ENCODE measurements around the gene RAB11FIP3. TPM values are rescaled to one million over a fixed set of nuclear protein-coding genes. Genes with fewer than 3 reads are reported as not detected.
"Not testable (repeated sequence)": the region's sequence is repeated elsewhere in the genome, so short reads cannot be mapped to it uniquely, and the experiment has no call there.

Gene RAB11FIP3
- total RNA-seq, 1 donor from 2014 or later = 5.2 TPM

GRCh38 chr16:380762-381011 is 44.8 kb upstream of the RAB11FIP3 start:
- Histone ChIP-seq H3K9me3 (ENCODE audit: control insufficient read depth in 3 of 3, low read length in 3 of 3) (no peaks in the 10 kb centered on the region), H3K27ac (ENCODE audit: low read depth, low read length) (no peak overlapping the region), H3K36me3 (ENCODE audit: control insufficient read depth in 3 of 3, insufficient read depth in 3 of 3, low read length in 3 of 3) (peaks cover 4 to 6% (median 6%) of the 10 kb centered on the region in 3 donors), H3K27me3 (ENCODE audit: control insufficient read depth in 3 of 3, insufficient read depth in 3 of 3, low read length in 3 of 3) (no peaks in the 10 kb centered on the region), H3K4me3 (ENCODE audit: low read length in 3 of 3) (peak overlapping the region; percentile 60 to 70 (median 68)), H3K4me1 (ENCODE audit: control insufficient read depth in 3 of 3, insufficient read depth in 3 of 3, low read length in 3 of 3) (peaks cover 20 to 33% (median 23%) of the 10 kb centered on the region in 3 donors), H3K9ac (ENCODE audit: low read depth in 1 of 3, low read length in 3 of 3) (peak overlapping the region; percentile 57 to 83 (median 74))

GRCh38 chr16:381012-381788 is 44.2 kb upstream of the RAB11FIP3 start:
- Histone ChIP-seq H3K36me3 (ENCODE audit: control insufficient read depth in 3 of 3, insufficient read depth in 3 of 3, low read length in 3 of 3) (peaks cover under 1 to 3% (median under 1%) of the 10 kb centered on the region in 3 donors), H3K4me1 (ENCODE audit: control insufficient read depth in 3 of 3, insufficient read depth in 3 of 3, low read length in 3 of 3) (peaks cover 23 to 36% (median 23%) of the 10 kb centered on the region in 3 donors), H3K4me3 (ENCODE audit: low read length in 3 of 3) (peak overlapping the region; percentile 60 to 70 (median 68)), H3K9ac (ENCODE audit: low read depth in 1 of 3, low read length in 3 of 3) (peak overlapping the region; percentile 57 to 83 (median 74)), H3K27ac (ENCODE audit: low read depth, low read length) (no peak overlapping the region), H3K9me3 (ENCODE audit: control insufficient read depth in 3 of 3, low read length in 3 of 3) (no peaks in the 10 kb centered on the region), H3K27me3 (ENCODE audit: control insufficient read depth in 3 of 3, insufficient read depth in 3 of 3, low read length in 3 of 3) (no peaks in the 10 kb centered on the region)

- no peaks in the 10 kb centered on the region for H3K9me3 ChIP-seq (ENCODE audit: control insufficient read depth in 3 of 3, low read length in 3 of 3)
- H3K4me1 ChIP-seq (ENCODE audit: control insufficient read depth in 3 of 3, insufficient read depth in 3 of 3, low read length in 3 of 3) = peaks cover 26 to 42% (median 30%) of the 10 kb centered on the region in 3 donors
- H3K4me3 ChIP-seq (ENCODE audit: low read length in 3 of 3) = peak within 1 kb of the TSS; percentile 82 to 91 (median 84)
- peak within 1 kb of the TSS; percentile 74 to 92 (median 89) for H3K9ac ChIP-seq (ENCODE audit: low read depth in 1 of 3, low read length in 3 of 3)
- H3K27ac ChIP-seq (ENCODE audit: low read depth, low read length) = peak within 1 kb of the TSS; percentile 58
- H3K36me3 ChIP-seq (ENCODE audit: control insufficient read depth in 3 of 3, insufficient read depth in 3 of 3, low read length in 3 of 3) = no peaks in the 10 kb centered on the region
- H3K27me3 ChIP-seq (ENCODE audit: control insufficient read depth in 3 of 3, insufficient read depth in 3 of 3, low read length in 3 of 3) = no peaks in the 10 kb centered on the region
These were observed 43.4 kb upstream of the RAB11FIP3 start, which contains the start of gene PGAP6 for GRCh38 chr16:381789-382717. Gene PGAP6 (minus strand): TSS chr16:381978. CDS start chr16:381821, 157 bp downstream.

GRCh38 chr16:383326-384051 is 42.0 kb upstream of the RAB11FIP3 start:
- Histone ChIP-seq H3K27me3 (ENCODE audit: control insufficient read depth in 3 of 3, insufficient read depth in 3 of 3, low read length in 3 of 3) (no peaks in the 10 kb centered on the region), H3K4me1 (ENCODE audit: control insufficient read depth in 3 of 3, insufficient read depth in 3 of 3, low read length in 3 of 3) (peaks cover 27 to 50% (median 39%) of the 10 kb centered on the region in 3 donors), H3K27ac (ENCODE audit: low read depth, low read length) (no peak overlapping the region), H3K36me3 (ENCODE audit: control insufficient read depth in 3 of 3, insufficient read depth in 3 of 3, low read length in 3 of 3) (no peaks in the 10 kb centered on the region), H3K9me3 (ENCODE audit: control insufficient read depth in 3 of 3, low read length in 3 of 3) (no peaks in the 10 kb centered on the region), H3K9ac (ENCODE audit: low read depth in 1 of 3, low read length in 3 of 3) (peak overlapping the region in 1 of 3 donors; percentile 45), H3K4me3 (ENCODE audit: low read length in 3 of 3) (peak overlapping the region; percentile 41 to 84 (median 46))

GRCh38 chr16:386641-387156 is 38.8 kb upstream of the RAB11FIP3 start:
- Histone ChIP-seq H3K4me1 (ENCODE audit: control insufficient read depth in 3 of 3, insufficient read depth in 3 of 3, low read length in 3 of 3) (peaks cover 22 to 38% (median 38%) of the 10 kb centered on the region in 3 donors), H3K27me3 (ENCODE audit: control insufficient read depth in 3 of 3, insufficient read depth in 3 of 3, low read length in 3 of 3) (no peaks in the 10 kb centered on the region), H3K36me3 (ENCODE audit: control insufficient read depth in 3 of 3, insufficient read depth in 3 of 3, low read length in 3 of 3) (no peaks in the 10 kb centered on the region), H3K4me3 (ENCODE audit: low read length in 3 of 3) (peak overlapping the region in 1 of 3 donors; percentile 41), H3K9ac (ENCODE audit: low read depth in 1 of 3, low read length in 3 of 3) (peak overlapping the region in 2 of 3 donors; percentile 20 to 53), H3K9me3 (ENCODE audit: control insufficient read depth in 3 of 3, low read length in 3 of 3) (no peaks in the 10 kb centered on the region), H3K27ac (ENCODE audit: low read depth, low read length) (no peak overlapping the region)

- Histone ChIP-seq H3K4me1 (ENCODE audit: control insufficient read depth in 3 of 3, insufficient read depth in 3 of 3, low read length in 3 of 3) (peaks cover 20 to 34% (median 34%) of the 10 kb centered on the region in 3 donors), H3K9ac (ENCODE audit: low read depth in 1 of 3, low read length in 3 of 3) (peak overlapping the region in 1 of 3 donors; percentile 58), H3K4me3 (ENCODE audit: low read length in 3 of 3) (peak overlapping the region in 2 of 3 donors; percentile 24 to 52)
- not testable (repeated sequence) for H3K36me3 ChIP-seq (ENCODE audit: control insufficient read depth in 3 of 3, insufficient read depth in 3 of 3, low read length in 3 of 3); H3K27ac ChIP-seq (ENCODE audit: low read depth, low read length); H3K27me3 ChIP-seq (ENCODE audit: control insufficient read depth in 3 of 3, insufficient read depth in 3 of 3, low read length in 3 of 3); H3K9me3 ChIP-seq (ENCODE audit: control insufficient read depth in 3 of 3, low read length in 3 of 3)
These were observed 37.4 kb upstream of the RAB11FIP3 start for GRCh38 chr16:387761-388666.

- Histone ChIP-seq H3K27ac (ENCODE audit: low read depth, low read length) (no peak overlapping the region), H3K27me3 (ENCODE audit: control insufficient read depth in 3 of 3, insufficient read depth in 3 of 3, low read length in 3 of 3) (no peaks in the 10 kb centered on the region), H3K4me1 (ENCODE audit: control insufficient read depth in 3 of 3, insufficient read depth in 3 of 3, low read length in 3 of 3) (peaks cover 9 to 21% (median 21%) of the 10 kb centered on the region in 3 donors), H3K4me3 (ENCODE audit: low read length in 3 of 3) (no peak overlapping the region), H3K36me3 (ENCODE audit: control insufficient read depth in 3 of 3, insufficient read depth in 3 of 3, low read length in 3 of 3) (peaks cover 0 to 2% (median 0%) of the 10 kb centered on the region in 3 donors), H3K9ac (ENCODE audit: low read depth in 1 of 3, low read length in 3 of 3) (no peak overlapping the region), H3K9me3 (ENCODE audit: control insufficient read depth in 3 of 3, low read length in 3 of 3) (peaks cover 0 to 3% (median 0%) of the 10 kb centered on the region in 3 donors)
These were observed 36.1 kb upstream of the RAB11FIP3 start for GRCh38 chr16:389352-389751.

- Histone ChIP-seq H3K9me3 (ENCODE audit: control insufficient read depth in 3 of 3, low read length in 3 of 3) (peaks cover 0 to 3% (median 0%) of the 10 kb centered on the region in 3 donors), H3K9ac (ENCODE audit: low read depth in 1 of 3, low read length in 3 of 3) (no peak overlapping the region), H3K4me3 (ENCODE audit: low read length in 3 of 3) (no peak overlapping the region), H3K36me3 (ENCODE audit: control insufficient read depth in 3 of 3, insufficient read depth in 3 of 3, low read length in 3 of 3) (peaks cover 0 to 2% (median 0%) of the 10 kb centered on the region in 3 donors), H3K27ac (ENCODE audit: low read depth, low read length) (no peak overlapping the region), H3K4me1 (ENCODE audit: control insufficient read depth in 3 of 3, insufficient read depth in 3 of 3, low read length in 3 of 3) (peaks cover 6 to 14% (median 11%) of the 10 kb centered on the region in 3 donors), H3K27me3 (ENCODE audit: control insufficient read depth in 3 of 3, insufficient read depth in 3 of 3, low read length in 3 of 3) (no peaks in the 10 kb centered on the region)
These were observed 33.5 kb upstream of the RAB11FIP3 start for GRCh38 chr16:391885-392335.

Data from skeletal muscle tissue (tissue), 4 donors.